DMS 273 (cell line): ENCODE measurements around the gene AGK.
A peak's percentile ranks its signal among the peaks of the same experiment; 100 is the strongest.
"Not testable (repeated sequence)": the region's sequence is repeated elsewhere in the genome, so short reads cannot be mapped to it uniquely, and the experiment has no call there.

Experiments
- DNase-seq: peaks from one replicate; lab custom pipeline; 2025; ENCODE audit not compliant: unreplicated experiment; lab: John Stamatoyannopoulos, UW

AGK gene

DNA sequence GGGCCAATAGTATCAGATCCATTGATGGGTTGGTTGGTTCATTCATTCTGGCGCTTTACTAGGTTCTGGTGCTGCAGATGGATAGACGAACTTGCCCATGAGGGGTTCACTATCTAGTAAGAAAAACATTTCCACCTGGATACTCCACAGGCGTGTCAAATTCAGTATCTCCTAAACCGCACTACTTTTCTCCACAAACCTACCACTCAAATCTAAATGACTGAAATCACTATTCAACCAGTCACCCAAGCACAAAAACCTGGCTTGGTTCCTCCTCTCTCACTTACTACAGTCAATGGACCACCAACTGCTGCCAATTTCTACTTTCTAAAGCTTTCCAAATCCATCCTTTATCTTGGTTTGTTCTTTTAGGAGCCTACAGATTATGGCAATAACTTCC lies 572 bp downstream of the AGK start:
- DNase-seq = peak; percentile 57

- DNase-seq = no peak
Observed at GRCh38 chr7:141557360-141557759, 6.2 kb downstream of the AGK start.

DNA sequence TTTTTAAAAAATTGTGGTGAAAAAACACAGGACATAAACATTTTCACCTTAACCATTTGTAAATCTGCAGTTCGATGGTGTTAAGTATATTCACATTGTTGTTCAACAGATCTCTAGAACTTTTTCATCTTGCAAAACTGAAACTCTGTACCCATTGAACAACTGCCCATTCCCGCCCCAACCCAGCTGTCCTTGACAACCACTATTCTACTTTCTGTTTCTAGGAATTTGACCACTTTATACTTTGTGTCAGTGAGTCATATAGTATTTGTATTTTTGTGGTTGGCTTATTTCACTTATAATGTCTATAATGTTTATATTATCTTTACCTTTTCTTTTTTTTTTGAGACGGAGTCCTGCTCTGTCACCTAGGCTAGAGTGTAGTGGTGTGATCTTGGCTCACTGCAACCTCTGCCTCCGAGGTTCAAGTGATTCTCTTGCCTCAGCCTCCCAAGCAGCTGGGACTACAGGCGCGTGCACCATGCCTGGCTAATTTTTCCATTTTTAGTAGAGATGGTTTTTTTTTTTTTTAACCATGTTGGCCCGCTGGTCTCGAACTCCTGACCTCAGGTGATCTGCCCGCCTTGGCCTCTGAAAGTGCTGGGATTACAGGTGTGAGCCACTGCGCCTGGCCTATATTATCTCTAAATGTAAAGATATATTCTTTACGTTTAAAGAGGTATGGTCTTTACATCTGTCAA lies 6.8 kb downstream of the AGK start:
- DNase-seq = not testable (repeated sequence)

DNA sequence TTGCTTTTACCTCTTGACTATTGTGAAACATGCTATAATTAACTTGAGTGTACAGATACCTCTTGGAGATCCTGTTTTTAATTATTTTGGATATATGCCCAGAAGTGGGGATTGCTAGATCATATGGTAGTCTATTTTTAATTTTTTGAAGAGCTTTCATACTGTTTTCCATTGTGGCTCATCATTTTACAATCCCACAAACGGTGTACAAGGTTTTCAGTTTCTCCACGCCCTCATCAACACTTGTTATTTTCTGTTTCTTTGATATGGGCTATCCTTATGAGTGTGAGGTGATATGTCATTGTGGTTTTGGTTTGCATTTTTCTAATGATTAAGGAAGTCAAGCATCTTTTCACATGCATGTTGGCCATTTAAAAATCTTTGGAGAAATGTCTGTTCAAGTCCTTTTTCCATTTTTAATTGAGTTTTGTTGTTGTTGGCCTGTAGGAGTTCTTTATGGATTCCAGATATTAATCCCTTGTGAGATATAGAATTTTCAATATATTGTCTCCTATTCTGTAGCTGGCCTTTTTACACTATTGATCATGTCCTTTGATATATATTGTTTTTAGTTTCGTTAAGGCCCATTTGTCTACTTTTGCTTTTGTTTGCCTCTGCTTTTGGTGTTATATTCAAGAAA lies 7.5 kb downstream of the AGK start:
- peak; percentile 31 for DNase-seq

DNA sequence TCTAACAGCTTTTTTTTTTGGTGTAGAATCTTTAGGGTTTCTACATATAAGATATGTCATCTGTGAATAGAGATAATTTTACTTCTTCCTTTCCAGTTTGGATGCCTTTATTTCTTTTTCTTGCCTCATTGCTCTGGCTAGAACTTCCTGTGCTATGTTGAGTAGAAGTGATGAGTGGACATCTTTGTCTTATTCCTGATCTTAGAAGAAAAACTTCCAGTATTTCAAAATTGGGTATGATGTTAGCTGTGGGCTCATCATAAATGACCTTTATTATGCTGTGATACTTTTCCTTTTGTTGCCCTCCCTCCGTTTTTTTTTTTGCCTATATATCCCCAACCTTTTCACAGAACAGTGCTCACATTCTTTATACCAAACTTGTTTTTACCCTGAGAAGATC lies 8.8 kb downstream of the AGK start:
- DNase-seq = no peak

- DNase-seq = no peak
Observed at GRCh38 chr7:141562036-141562435, 10.8 kb downstream of the AGK start.

GRCh38 chr7:141562543-141562942 lies 11.3 kb downstream of the AGK start:
- no peak for DNase-seq

- no peak for DNase-seq
Observed at GRCh38 chr7:141562972-141563371, 11.8 kb downstream of the AGK start.

GRCh38 chr7:141563956-141564623 lies 12.9 kb downstream of the AGK start:
- DNase-seq = peak; percentile 12

GRCh38 chr7:141567432-141567831 lies 16.2 kb downstream of the AGK start:
- DNase-seq = no peak

GRCh38 chr7:141568227-141568626 lies 17.0 kb downstream of the AGK start:
- no peak for DNase-seq

GRCh38 chr7:141571059-141571458 lies 19.8 kb downstream of the AGK start:
- DNase-seq = no peak

- no peak for DNase-seq
Observed at GRCh38 chr7:141572175-141572574, 21.0 kb downstream of the AGK start.

DNA sequence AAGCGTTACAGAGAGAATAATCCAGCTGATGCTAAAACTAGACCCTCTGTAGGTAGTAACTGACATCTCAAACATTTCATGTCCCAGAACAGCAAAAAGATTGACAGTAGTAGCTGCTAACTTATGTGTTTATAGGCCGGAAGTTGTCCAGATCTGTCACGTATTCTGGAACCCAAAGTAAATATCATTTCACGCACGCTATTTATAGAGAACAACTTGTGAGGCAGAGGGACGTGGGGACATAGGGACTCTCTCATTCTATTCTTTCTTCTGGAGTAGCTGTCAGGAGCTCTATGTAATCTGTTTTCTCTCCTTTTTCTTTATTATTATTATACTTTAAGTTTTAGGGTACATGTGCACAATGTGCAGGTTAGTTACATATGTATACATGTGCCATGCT lies 22.3 kb downstream of the AGK start:
- DNase-seq = no peak

DNA sequence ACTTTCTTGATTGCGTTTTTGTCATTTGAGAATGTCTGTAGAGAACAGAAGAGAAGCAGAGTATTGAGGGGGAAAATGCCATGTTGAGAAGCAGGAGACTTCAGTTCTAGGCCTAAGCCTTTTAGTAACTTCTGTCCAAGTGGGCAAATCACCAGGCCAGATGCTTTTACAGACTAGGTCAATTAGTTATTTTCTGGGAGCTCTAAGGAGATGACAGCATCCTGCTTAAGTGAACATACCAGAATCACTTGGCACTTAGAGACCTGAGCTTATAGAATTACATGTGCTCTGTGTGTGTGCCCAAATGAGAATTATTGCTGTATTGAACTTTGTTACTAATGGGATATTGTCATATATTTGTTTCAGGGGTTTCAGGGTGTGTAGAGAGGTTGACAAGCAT lies 24.0 kb downstream of the AGK start:
- peak; percentile 17 for DNase-seq

DNA sequence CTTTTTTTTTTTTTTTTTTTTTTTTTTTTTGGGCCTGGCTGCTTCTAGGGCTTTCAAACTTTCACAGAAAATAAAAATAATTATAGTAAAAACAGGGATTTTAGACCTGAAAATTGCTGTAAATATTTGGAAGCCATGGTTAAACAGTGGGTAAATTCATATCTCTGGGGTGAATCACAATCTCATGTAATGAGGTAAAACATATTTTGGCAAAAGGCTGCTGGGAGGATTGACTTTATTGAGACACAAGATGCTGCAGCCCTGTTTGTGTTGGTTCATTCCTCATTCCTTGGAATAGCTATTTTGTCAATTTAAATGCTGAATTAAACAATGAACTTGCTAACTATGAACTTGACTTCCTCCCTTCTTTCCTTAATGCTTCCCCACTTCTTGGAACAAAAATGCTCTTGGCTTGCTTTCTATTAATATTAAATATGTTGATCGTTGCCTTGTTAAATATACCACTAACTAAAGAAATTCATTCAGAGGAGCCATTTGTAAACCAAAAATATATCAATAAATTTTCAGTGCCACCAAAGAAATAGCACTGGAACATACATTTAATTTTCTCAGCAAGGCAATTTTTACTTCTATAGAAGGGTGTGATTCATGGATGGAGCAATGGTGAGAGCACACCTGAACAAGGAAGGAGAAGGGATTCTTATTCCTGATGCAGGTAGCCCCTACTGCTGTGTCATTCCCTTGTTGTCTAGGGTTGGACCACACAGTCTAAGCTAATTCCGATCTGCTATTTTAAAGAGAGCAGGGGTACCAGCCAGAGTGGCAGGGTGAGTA lies 24.6 kb downstream of the AGK start:
- DNase-seq = no peak

DNA sequence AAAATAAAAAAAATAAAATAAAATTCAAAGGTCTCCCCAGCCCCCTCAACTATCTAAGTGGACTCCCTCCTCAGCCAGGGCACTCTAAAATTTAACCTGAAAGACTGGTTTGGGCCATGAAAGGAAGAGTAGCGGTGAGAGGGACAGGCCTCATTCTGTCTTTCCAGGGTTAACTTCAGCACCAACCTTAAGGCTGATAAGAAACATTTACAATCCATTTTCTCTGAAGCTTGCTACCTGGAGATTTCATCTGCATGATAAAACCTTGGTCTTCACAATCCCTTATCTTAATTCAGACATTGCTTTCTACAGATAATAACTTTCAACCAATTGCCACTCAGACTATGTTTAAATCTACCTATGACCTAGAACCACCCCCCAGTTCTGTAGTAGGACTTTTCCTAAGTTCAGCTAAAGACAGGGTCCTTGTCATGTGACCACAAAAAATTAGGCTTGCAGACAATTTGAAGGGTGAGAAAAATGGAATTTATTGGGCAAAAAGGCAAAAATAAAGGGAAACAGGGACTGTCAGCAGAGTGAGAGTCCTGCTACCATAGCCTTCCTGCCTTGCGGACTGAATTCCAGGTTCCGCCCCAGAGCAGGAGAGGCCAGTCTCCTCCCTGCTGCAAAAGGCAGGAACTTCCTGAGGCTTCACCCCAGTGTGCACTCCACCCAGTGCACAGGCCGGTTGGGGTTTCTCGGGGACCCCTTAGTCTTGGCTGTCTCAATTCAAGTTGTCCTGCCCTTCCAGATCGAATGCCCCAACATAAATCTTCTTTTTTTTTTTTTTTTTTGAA lies 26.0 kb downstream of the AGK start:
- no peak for DNase-seq

GRCh38 chr7:141579953-141580352 lies 28.7 kb downstream of the AGK start:
- not testable (repeated sequence) for DNase-seq

DNA sequence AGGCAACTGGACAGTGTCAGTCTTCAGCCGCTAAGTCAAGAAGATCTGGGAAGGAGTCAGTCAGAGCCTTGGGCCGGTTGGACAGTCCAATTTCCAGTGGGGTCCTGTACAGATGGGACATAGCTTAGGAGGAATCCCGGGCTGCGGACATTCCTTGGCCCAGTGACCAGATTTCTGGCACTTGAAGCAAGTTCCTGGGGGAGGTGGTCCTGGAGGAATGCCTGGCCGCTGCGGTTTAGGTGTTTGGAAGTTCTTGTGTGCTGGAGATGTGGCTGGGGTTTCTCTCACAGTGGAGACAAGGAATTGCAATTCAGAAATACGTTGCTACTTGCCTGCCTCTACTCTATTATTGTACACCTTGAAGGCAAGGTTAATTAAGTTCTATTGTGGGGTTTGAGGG lies 30.9 kb downstream of the AGK start:
- not testable (repeated sequence) for DNase-seq

DNA sequence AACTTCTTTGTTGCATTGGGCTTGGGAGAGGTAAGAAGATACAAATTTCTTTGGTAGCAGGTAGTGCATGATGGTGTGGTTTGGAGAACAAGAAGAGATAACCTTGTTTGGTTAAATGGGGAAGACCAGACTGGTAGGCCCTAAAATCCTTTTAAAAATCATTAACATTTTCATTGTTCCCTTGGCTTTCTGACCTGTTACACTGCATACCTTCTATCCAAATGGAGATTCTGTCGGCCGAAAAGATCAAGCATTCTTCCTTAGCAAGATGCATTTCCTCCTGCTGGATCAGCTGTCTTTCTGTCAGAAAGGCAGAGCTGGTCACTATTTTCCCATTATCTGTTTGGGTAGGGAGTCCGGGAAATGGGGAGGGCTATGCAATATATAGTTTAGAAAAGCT lies 33.7 kb downstream of the AGK start:
- no peak for DNase-seq
